M059J (cell line): ENCODE results near the gene GUCY1A1. TPM values are rescaled to one million over a fixed set of nuclear protein-coding genes. Genes with fewer than 3 reads are reported as not detected.
A peak's percentile ranks its signal among the peaks of the same experiment; 100 is the strongest.
"Not testable (repeated sequence)": the region's sequence is repeated elsewhere in the genome, so short reads cannot be mapped to it uniquely, and the experiment has no call there.

Experiments
- DNase-seq: peaks from one replicate; pipeline ENCODE4 v3.0.0-alpha.2; 2012; ENCODE audit warnings: low read depth
- total RNA-seq: library from RNA; depleted of rRNA; stranded (reverse); fragments of >200 nt; shearing (Covaris generic); gene quantifications from 2 replicates; pipeline ENCODE4 v1.2.3, GENCODE V29; 2014; rRNA removed

GUCY1A1 gene, protein sequence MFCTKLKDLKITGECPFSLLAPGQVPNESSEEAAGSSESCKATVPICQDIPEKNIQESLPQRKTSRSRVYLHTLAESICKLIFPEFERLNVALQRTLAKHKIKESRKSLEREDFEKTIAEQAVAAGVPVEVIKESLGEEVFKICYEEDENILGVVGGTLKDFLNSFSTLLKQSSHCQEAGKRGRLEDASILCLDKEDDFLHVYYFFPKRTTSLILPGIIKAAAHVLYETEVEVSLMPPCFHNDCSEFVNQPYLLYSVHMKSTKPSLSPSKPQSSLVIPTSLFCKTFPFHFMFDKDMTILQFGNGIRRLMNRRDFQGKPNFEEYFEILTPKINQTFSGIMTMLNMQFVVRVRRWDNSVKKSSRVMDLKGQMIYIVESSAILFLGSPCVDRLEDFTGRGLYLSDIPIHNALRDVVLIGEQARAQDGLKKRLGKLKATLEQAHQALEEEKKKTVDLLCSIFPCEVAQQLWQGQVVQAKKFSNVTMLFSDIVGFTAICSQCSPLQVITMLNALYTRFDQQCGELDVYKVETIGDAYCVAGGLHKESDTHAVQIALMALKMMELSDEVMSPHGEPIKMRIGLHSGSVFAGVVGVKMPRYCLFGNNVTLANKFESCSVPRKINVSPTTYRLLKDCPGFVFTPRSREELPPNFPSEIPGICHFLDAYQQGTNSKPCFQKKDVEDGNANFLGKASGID
- total RNA-seq = 0.15 and 0.37 TPM in 2 replicates

DNA sequence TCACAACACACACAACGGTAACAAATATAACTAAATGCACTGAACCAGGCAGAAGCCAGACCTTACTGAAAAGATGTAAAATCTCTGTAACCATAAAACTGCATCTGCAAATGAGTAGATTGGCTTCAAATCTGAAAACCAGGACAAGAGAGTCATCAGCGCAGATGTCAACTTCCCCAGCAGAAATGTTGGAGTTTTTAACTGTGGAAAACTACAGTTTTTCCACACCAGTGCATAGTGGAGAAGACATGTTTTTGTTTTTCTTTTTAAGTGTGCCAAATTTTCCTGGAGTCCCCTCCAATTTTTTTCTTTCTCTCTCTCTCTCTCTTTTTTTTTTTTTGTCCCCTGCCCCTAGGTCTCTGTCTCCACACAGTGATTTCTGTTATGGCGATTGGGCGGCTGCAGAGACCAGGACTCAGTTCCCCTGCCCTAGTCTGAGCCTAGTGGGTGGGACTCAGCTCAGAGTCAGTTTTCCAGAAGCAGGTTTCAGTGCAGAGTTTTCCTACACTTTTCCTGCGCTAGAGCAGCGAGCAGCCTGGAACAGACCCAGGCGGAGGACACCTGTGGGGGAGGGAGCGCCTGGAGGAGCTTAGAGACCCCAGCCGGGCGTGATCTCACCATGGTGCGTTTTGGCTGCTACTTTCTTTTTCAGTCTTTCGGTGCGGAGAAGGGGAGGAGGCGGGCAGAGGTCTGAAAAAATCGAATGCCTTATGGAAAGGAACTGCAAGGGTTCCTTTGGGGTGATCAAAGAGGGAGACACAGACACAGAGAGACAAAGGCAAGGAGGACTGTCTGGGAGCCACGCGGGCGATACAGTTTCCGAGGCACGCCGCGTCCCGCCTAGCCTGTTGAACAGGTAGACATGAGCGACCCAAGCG lies at the start of gene GUCY1A1:
GUCY1A1 (plus strand) TSS at position 505 of the 878 bp plus-strand sequence. CDS start 30,020 bp downstream, outside the sequence.
- peak; percentile 14 for DNase-seq

DNA sequence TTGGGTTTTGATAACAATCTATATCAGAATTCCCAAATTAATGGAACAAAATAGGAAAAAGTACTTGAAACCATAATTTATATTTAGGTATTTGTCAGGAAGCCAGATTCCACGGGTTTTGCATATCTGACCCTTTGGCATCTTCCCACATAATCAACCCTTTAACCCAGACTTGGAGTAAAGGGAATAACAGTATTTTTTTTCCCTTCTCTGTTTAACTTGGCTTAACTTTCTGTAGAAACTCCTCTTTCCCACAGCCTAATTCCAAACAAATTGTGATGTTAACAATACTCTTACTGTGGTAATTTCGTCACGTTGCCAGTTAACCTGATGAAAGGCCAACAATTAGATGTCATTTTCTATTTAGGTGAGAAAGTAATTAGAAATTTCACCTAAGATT lies 49.4 kb upstream of the GUCY1A1 start:
- no peak for DNase-seq

DNA sequence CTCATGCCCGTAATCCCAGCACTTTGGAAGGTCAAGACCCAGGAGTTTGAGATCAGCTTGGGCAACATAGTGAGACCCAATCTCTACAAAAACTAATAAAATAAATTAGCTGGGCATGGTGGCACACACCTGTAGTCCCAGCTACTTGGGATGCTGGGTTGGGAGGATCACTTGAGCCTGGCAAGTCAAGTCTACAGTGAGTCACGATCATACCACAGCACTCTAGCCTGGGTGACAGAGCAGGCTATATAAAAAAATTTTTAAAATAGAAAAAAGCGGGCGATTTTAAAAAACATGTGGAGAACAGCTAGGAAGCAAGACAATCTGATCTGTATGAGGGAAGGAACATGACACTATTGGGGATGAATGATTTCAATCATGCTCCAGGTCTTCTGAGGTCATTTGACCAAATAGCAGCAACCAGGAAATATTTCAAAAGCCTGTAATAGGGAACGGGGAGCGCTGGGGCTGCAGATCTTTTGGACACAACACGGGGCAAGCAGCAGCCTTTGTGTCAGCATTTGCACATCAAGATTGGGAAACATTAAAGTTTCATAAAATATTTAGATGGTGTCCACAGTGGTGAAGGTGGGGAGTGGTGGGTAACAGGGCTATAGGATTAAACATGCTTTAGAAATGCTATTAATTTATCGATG lies 48.3 kb upstream of the GUCY1A1 start:
- DNase-seq = no peak

DNA sequence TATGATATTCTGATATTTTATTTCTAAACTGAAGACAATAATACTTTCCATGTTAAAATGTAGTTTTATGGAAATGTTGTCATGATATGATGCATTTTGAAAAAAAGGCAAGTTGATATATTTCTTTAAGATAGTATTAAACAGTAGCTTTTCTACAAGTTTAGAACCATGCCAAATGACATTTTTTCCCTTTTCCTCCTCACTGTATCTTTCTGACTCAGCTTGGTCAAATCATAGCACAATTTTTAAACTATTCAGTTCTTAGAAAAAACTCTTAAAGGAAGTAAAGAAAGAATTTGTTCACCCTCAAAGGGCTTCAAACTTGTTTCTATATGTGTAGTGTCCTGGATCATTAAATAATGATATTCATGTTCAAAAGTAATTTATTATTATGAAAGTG lies 46.0 kb upstream of the GUCY1A1 start:
- no peak for DNase-seq

DNA sequence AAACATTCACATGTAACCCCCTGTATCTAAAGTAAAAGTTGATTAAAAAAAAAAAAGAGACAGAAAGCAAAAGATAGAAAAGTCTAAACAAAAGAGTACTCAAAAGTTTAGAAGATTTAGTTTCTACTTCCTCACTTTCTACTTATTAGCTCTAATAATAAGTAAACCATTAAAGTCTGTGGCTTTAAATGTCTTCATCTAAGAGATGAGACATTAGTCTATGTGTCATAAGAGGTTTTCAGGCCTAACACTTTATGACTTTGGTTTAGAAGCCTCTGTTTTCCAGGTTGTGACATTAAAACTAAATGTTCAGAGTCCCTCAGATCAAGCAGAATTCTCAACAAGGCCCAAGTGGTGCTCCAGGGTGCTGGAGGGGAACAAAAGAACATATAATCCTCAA lies 42.2 kb upstream of the GUCY1A1 start:
- no peak for DNase-seq

DNA sequence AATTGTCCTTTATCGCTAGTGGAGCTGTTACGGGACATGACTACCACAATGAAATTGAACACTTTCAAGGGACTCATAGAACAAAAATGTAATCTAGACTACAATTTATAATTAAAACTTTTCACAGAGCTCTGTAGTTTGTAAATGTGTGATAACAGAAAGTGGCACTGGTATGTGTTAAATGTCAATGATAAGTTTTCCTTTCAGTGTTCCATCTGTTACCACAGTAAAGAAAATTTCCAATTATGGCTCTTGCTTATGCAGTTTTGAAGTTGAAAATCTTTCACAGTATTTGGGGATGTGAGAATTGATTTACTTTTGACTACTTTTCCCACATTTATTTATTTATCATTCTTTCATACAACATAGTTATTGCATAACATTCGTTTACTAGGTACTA lies 40.1 kb upstream of the GUCY1A1 start:
- DNase-seq = no peak

DNA sequence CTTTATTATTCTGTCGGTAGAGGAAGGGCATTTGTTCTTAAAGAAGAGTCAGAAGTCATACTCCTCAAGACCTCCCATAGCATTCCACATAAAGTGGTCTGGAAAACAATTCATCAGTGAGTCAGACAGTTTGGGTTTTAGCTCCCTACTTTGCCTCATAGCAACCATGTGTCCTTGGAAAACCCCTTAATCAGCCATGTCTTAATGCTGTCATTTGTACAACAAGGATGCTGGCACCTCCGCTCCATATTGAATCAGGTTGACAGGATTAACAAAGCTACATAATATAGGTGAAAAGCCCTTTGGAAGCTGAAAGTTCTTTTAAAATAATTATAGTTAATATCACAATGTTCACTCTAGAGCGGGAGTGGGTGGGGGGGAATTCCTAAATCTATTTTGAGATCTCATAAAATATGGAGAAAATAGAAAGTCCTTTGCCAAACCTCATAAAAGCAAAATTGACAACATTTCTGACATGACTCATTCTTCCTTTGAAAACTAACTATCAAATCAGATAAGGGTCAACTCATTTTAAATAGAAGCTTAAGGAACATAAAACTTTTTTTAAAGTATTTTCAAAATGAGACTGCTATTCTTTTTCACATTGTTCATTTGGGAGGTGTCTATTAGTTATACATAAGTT lies 37.3 kb upstream of the GUCY1A1 start:
- peak; percentile 91 for DNase-seq

DNA sequence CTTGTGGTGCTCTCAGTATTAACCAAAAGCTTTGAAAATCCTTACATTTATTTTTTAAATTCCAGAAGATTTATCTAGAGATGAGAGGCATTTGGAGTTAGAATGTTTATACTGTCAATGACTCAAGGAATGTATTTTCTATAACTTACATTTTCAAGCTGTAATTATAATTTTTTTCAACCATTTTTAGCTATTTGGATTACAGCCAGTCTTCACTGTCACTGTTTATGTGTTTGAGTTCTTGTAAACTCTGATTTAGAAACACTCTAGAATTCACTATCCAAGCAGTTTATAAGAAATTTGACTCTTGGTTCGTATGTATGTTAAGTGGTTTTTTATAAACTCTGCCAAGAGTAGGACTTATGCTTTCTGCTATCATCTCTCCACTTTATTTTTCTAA lies 36.7 kb upstream of the GUCY1A1 start:
- peak; percentile 41 for DNase-seq

DNA sequence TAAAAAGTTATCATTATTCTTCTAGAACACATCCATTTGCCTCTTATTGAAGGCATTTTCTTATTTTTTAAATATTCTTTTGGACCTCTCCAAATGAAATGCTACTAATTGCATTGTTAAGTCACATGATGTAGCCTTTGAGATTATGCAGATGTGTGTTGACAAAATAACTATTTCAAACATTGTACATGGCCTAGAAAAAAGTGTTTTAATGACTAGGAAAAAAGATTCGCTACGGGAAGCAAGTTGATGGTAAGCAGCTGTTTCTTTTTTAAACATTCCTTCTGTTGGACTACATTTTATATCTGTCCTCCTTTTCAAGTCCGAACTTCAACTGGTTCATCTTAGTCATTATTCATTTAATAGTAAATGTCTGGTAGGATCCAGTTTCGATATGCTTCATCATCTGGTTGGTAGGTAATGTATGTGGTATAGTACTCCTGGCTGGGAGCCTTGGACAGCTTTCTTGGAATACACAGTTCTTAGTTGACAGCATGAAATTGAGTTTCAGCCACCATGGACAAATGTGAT lies 34.3 kb upstream of the GUCY1A1 start:
- DNase-seq = no peak

DNA sequence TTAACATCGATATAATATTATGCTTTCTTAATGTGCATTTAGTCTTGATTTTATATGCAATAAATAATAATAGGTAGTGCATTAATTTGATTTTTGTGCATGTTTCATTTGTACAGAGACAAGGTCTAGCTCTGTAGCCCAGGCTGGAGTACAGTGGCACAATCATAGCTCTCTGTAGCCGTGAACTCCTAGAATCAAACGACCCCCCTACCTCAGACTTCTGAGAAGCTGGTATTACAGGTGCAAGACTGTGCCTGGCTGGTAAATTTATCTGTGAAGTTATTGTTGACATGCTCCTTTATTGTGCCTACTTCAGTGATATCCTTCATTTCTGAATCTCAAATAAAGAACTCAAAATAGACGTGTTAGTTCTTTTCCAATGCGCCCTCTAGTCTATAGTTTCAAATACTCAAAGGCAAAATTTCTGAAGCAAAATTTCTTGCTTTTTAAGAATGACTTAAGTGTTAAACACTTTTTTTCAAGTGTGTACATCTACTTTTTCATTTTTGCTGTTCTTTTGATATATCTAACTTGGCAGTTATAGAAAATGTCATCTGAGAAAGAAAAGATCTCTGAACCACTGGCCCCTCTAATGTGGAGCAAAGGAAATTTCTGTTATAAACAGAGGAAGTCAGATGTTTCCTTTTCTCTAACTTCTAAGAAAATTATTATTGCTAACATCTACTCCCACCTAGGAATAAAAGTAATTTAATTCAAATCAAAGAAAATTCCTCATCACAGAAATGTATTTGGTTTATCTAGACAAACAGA lies 28.3 kb upstream of the GUCY1A1 start:
- no peak for DNase-seq

DNA sequence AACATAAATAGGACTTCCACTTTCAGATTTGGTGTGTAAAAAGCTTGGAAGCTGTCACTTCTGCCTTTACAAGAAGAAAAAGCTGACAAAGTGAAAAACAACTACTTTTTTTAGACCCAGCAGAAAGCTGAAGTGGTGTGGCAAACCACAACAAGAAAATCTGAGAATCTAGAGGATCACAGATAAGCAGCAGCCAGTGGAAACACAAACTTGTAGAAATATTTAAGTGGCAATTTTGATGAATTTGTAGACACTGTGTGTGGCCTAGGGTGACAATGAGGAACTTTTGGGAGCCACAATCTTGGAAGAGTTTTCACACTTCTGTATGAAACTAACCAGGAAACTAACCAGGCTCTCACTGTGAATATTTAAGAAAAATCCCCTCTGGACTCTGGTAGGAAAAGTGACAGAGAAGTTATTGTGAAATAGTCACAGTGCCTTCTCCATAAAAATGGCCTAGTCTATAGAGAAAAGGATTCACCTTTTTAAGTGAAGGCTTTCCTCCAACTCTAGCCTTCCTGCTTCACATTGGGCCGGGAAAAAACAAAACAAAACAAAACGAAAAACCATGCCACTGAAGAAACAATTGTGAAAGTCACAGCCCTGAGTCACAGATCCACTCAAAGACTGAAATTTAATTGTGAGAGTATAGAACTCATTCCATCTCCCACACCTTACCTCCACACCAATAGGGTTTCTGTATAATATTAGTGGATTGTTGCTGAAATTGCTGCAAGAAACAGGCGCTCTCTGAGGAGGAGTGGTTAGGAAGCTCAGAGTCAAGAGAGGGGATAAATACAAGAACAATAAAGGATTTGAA lies 26.7 kb upstream of the GUCY1A1 start:
- no peak for DNase-seq

DNA sequence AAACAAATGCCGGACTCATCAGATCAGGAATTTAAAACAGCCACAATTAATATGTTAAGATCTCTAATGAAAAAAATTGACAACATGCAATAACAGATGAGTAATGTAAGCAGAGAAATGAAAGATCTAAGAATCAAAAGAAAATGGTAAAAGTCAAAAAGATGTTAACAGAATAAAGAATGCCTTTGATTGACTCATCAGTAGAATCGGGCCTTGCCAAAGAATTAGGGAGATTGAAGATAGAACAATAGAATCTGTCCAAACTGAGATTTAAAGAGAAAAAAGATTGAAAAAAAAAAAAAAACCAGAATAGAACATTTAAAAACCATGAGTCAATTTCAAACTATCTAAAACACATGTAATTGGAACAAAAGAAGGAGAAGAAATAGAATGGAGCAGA lies 25.9 kb upstream of the GUCY1A1 start:
- DNase-seq = no peak

DNA sequence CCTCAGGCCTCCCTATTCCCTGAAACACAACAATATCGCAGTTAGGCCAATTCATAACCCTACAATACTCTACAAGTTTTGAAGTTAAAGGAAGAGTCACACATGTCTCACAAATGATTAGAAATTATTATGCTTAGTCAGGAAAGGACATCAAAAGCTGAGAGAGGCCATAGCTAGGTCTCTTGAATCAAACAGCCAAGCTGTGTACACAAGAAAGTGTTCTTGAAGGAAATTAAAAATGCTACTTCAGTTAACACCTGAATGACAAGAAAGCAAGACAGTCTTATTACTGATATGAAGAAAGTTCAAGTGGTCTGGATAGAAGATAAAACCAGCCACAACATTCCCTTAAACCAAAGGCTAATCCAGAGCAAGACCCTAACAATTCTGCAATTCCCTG lies 23.6 kb upstream of the GUCY1A1 start:
- no peak for DNase-seq

DNA sequence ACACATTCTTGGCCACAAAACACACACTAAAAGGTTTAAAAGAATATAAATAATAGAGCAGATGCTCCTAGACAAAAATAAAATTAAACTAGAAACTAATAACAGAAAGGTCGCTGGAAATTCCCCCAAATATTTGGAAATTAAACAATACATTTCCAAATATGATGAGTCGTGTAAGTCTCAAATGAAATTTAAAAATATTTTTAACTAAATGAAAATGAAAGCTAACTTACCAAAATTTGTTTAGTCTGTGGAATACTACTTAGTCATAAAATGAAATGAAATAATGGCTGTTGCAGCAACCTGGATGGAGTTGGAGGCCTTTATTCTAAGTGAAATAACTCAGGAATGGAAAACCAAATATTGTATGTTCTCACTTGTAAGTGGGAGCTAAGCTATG lies 20.6 kb upstream of the GUCY1A1 start:
- DNase-seq = no peak

DNA sequence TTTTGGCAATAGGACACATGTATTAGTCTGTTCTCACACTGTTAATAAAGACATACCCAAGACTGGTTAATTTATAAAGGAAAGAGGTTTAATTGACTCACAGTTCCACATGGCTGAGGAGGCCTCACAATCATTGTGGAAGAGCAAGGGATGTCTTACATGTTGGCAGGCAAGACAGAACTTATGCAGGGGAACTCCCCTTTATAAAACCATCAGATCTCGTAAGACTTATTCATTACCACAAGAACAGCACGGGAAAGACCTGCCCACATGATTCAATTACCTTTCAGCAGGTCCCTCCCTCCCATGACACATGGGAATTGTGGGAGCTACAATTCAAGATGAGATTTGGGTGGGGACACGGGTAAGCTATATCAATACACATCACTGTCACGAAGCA lies 15.9 kb upstream of the GUCY1A1 start:
- not testable (repeated sequence) for DNase-seq

DNA sequence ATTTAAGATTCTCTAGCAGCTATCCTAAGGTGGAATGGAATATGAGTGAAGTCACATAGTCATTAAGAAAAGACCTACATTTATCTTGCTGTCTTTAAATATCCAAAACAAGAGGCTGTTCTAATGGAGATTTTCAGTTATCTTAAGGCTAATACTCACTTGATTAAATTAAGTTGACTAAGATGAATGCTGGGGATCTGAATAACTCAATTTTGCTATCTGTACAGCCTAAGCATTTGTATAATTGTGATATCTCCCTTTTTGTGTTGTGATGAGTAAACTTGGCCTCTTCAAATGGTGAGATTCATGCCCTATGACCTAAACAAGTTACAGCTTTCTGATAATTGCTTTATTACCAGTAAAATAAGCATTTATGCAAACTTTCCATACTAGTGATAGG lies 13.6 kb upstream of the GUCY1A1 start:
- no peak for DNase-seq

DNA sequence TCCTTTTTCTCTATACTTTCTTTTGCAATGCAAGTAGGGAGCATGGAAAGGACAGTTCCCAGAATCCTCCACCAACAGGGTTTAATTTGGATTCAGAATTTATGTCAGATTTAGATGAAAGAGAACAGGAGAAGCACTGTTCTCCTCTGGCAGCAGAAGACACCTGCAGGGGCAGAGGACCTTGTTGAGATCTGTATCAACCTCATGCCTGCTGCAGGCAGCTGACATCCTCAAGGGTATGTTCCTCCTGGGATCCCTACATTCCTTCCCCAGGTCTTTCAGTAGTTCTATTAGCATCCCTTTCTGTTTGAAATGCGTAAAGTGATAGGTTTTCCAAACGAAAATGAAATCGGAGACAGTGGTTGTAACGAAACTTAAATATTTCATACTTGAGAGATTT lies 10.6 kb upstream of the GUCY1A1 start:
- no peak for DNase-seq

DNA sequence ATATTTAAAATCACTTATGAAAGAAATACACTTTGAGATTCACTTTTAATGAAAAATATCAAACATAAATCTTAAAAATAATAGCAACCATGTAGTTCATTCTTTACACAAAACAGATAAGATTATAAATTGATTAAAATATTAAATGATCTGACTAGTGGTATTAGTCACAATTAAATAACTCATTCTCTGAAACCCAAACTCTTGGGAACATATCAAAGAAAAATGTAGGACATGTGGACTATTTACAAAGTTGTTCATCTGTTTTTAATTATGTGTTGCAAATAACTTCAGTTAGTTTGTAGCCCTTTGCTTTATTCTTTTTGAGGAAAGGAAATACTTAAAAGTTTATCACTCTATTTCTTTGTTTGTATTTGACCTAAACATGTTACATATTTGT lies 9.5 kb upstream of the GUCY1A1 start:
- no peak for DNase-seq

DNA sequence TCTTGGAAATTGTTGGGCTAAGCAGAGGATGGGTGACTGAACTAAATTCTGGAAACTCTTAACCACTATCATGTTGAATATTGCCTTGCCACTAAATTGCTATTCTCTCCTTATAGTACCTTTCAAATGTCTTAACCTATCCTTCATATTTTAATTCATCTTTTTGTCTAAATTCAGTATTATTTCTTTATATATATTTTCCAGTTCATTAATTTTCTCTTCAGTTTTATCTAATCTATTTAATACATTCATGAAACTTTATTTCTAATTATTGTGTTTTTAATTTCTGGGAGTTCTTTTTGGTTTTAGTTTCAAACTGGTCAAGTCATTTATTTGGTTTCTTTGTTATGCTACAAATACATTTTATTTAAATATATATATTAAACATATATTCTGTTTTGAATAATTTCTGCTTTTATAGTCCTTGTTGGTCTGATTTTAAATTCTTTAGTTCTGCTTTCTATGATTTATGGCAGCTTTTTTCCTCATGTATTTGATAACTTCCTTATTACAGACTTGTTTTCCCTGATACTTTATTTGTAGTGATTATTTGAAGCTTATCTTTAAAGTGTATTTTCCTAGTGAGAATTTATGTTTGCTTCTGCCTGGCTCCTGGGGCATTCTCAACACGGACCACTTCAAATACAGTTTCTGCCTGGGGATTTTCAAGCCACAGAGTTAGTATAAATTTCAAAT lies 8.5 kb upstream of the GUCY1A1 start:
- no peak for DNase-seq
